DOHH2 (cell line): ENCODE results near the gene EPB42.

Experiments used
- EZH2phosphoT487 ChIP-seq: fragments of 200-600 bp; sonication (generic); IDR thresholded peaks from 2 replicates; pipeline ENCODE4 v1.6.1; 2017; ENCODE audit warnings: borderline replicate concordance, mild to moderate bottlenecking, antibody characterized with exemption, low read length, moderate library complexity, mixed read lengths
- TF ChIP-seq, protein P1 (sequence below): fragments of 200-600 bp; sonication (generic); IDR thresholded peaks from one replicate; pipeline ENCODE4 v1.5.1; 2014; ENCODE audit warnings: antibody characterized with exemption, mild to moderate bottlenecking, low read depth, low read length; ENCODE audit not compliant: poor library complexity, severe bottlenecking

DNA sequence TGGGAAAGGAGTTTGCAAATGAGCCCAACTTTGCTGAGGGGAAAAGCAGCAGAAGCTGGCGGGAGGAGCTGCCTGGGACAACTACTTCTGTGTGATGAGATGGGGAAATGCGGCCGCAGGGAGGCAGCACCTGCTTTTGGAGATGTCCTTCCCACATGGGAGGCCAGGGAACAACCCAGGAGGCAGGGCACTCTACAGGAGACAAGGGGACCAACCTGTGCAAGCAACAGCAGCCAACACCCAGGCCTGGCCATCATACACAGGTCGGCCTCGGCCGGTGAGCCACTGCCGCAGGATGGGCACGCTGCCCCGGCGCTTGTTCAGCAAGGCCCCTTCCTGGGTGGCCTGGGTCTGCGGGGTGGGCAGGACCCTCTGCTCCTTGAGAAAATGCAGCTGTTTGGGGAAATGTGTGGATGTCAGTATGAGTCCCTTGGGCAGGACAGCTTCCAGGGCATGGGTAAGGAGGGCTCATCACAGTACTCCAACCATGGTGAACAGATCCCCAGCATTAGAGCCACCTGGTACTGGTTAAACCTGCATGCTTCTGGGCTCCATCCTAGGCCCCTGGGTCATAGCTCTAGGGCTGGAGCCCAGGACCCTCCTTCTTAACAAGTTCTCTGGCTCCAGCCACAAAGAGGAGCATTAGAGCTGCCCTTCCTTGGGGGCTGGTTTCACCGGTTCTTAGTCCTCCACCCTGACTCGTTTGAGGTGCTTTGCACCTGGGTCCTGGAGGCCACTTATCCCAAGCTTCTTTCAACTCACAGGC, 11.6 kb downstream of the EPB42 start:
- TF ChIP-seq, protein P1, sequence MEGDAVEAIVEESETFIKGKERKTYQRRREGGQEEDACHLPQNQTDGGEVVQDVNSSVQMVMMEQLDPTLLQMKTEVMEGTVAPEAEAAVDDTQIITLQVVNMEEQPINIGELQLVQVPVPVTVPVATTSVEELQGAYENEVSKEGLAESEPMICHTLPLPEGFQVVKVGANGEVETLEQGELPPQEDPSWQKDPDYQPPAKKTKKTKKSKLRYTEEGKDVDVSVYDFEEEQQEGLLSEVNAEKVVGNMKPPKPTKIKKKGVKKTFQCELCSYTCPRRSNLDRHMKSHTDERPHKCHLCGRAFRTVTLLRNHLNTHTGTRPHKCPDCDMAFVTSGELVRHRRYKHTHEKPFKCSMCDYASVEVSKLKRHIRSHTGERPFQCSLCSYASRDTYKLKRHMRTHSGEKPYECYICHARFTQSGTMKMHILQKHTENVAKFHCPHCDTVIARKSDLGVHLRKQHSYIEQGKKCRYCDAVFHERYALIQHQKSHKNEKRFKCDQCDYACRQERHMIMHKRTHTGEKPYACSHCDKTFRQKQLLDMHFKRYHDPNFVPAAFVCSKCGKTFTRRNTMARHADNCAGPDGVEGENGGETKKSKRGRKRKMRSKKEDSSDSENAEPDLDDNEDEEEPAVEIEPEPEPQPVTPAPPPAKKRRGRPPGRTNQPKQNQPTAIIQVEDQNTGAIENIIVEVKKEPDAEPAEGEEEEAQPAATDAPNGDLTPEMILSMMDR: no peak
- TF ChIP-seq EZH2phosphoT487: no peak
